Activated T-cell treated with anti-CD3 and anti-CD28 coated beads, Interleukin-2, amount 50 U/mL, for 72 hours (primary cell): ENCODE results near the gene KAT2B. TPM values are rescaled to one million over a fixed set of nuclear protein-coding genes. Genes with fewer than 3 reads are reported as not detected.

Experiments used
- ATAC-seq, 2 donors: fragments of 150-1000 bp; cut with Tn5 transposase; replicated peaks in 1 of 2; 2 replicates each; pipeline ENCODE4 v1.10.0; 2021; ENCODE audit warnings: moderate library complexity in 2 of 2, mild to moderate bottlenecking in 1 of 2
- DNase-seq, 2 donors: peaks; one replicate each; pipeline ENCODE4 v3.0.0; 2021 to 2022; ENCODE audit warnings: mixed read lengths in 1 of 2
- H3K27ac Mint-ChIP-seq: one replicate; pipeline ENCODE4 v1.8.0; 2022; ENCODE audit warnings: mild to moderate bottlenecking, moderate library complexity, mixed read lengths
- H3K27me3 Mint-ChIP-seq: one replicate; pipeline ENCODE4 v1.8.0; 2022; ENCODE audit warnings: low read depth, mixed read lengths
- H3K36me3 Mint-ChIP-seq, 2 donors: one replicate each; pipeline ENCODE4 v1.8.0; 2022; ENCODE audit warnings: mixed read lengths in 2 of 2, mild to moderate bottlenecking in 1 of 2; ENCODE audit not compliant: insufficient read depth in 2 of 2
- H3K4me1 Mint-ChIP-seq: one replicate; pipeline ENCODE4 v1.8.0; 2022; ENCODE audit warnings: low read depth, mixed read lengths
- H3K4me3 Mint-ChIP-seq, 2 donors: one replicate each; pipeline ENCODE4 v1.8.0; 2022; ENCODE audit warnings: mild to moderate bottlenecking in 2 of 2, mixed read lengths in 2 of 2, moderate library complexity in 2 of 2
- H3K9me3 Mint-ChIP-seq, 2 donors: one replicate each; pipeline ENCODE4 v1.8.0; 2022; ENCODE audit warnings: mixed read lengths in 2 of 2
- total RNA-seq, 2 donors: library from RNA; stranded (reverse); gene quantifications; one replicate each; pipeline ENCODE4 v1.2.3, GENCODE V29; 2022

KAT2B gene
- total RNA-seq, 2 donors from 2014 or later: 26.7 to 37.3 TPM

DNA sequence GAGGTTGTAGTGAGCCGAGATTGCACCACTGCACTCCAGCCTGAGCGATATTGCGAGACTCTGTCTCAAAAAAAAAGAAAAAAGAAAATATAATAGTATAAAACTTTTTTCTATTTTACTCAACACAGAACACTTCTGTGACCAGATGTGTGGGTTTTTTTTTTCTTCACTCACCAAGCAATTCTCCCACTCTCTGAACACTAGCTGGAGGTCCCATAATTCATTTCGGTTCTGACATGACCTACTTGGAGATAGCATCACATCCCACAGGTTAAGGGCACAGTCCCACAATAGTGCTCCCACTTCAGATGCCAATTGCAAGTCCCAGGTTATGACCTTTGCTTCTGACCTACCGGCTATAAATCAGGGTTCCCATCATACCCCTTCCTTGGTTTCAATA, 35.0 kb downstream of the KAT2B start:
- peaks cover 6% of the 10 kb centered on the region for H3K4me1 Mint-ChIP-seq
- no peaks in the 10 kb centered on the region for H3K27me3 Mint-ChIP-seq
- ATAC-seq (peak in 1 of 2 donors; percentile 23), DNase-seq (no peak)
- peaks cover 0 to 5% of the 10 kb centered on the region in 2 donors for H3K36me3 Mint-ChIP-seq
- H3K4me3 Mint-ChIP-seq: no peak overlapping the region
- no peaks in the 10 kb centered on the region for H3K9me3 Mint-ChIP-seq
- no peak overlapping the region for H3K27ac Mint-ChIP-seq

DNA sequence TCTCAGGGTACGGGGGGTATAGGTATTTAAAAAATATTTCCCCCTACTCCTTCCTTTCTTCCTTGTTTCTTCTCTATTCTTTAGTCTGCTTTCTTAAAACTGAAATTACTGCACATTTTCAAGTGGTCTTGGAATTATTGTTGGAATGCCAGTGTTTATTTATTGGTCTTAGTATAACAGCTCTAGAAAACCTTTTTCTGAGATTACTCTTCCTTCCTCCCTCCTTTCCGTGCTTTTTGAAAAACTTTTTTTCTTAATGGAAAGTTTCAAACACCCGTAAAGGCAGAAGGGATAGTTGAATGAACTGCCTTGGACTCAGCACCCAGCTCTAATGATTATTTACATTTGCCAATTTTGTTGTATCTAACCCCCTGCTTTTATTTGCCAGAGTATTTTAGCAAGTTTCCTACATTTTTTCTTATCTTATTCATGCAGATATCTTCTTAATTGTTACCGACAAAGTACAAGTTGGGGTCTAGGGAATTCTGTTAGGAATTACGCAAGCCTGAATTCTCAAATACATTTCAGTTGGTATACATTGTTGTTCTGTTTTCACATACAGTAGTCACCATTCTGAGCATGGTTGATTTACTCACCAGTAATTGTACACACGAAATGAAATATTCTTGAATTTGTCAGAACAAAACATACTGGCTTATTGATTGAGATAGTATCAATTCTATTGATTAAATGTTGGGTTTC, 36.2 kb downstream of the KAT2B start:
- DNase-seq (no peak), ATAC-seq (no peak)
- Mint-ChIP-seq H3K4me1 (peaks cover 16% of the 10 kb centered on the region), H3K27ac (peak overlapping the region; percentile 28), H3K9me3 (no peaks in the 10 kb centered on the region), H3K27me3 (no peaks in the 10 kb centered on the region), H3K4me3 (no peak overlapping the region), H3K36me3 (peaks cover 0 to 6% of the 10 kb centered on the region in 2 donors)

DNA sequence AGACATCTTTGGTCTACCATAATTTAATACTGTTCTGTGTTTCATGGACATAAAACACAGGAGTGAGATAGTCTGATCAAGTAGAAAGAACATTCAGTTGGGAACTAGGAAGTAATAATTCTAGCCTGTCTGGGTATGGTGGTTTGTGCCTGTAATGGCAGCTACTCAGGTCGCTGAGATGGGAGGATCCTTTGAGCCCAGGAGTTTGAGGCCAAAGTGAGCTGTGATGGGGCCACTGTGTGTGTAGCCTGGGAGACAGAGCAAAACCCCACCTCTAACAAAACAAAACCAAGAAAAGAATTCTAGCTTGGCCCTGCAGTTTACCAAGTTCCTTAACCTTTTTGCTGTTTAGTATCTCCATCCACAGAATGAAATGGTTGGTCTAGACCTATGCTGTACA, 36.8 kb downstream of the KAT2B start:
- no peaks in the 10 kb centered on the region for H3K27me3 Mint-ChIP-seq
- H3K9me3 Mint-ChIP-seq: no peaks in the 10 kb centered on the region
- H3K36me3 Mint-ChIP-seq: peaks cover 0 to 6% of the 10 kb centered on the region in 2 donors
- DNase-seq (no peak), ATAC-seq (no peak)
- H3K4me3 Mint-ChIP-seq: no peak overlapping the region
- no peak overlapping the region for H3K27ac Mint-ChIP-seq
- H3K4me1 Mint-ChIP-seq: peaks cover 17% of the 10 kb centered on the region

- DNase-seq: no peak
- Mint-ChIP-seq H3K27me3 (no peaks in the 10 kb centered on the region), H3K9me3 (no peaks in the 10 kb centered on the region), H3K4me3 (no peak overlapping the region), H3K4me1 (peaks cover 17% of the 10 kb centered on the region), H3K27ac (peak overlapping the region; percentile 81), H3K36me3 (peaks cover 0 to 6% of the 10 kb centered on the region in 2 donors)
- ATAC-seq: no peak
These were observed 38.0 kb downstream of the KAT2B start for GRCh38 chr3:20078194-20078714.

- Mint-ChIP-seq H3K9me3 (peaks cover 0 to 3% of the 10 kb centered on the region in 2 donors), H3K4me3 (no peak overlapping the region), H3K27ac (no peak overlapping the region), H3K27me3 (no peaks in the 10 kb centered on the region), H3K4me1 (peaks cover 17% of the 10 kb centered on the region), H3K36me3 (peaks cover 0 to 6% of the 10 kb centered on the region in 2 donors)
- DNase-seq (no peak), ATAC-seq (no peak)
These were observed 39.4 kb downstream of the KAT2B start for GRCh38 chr3:20079621-20080020.

DNA sequence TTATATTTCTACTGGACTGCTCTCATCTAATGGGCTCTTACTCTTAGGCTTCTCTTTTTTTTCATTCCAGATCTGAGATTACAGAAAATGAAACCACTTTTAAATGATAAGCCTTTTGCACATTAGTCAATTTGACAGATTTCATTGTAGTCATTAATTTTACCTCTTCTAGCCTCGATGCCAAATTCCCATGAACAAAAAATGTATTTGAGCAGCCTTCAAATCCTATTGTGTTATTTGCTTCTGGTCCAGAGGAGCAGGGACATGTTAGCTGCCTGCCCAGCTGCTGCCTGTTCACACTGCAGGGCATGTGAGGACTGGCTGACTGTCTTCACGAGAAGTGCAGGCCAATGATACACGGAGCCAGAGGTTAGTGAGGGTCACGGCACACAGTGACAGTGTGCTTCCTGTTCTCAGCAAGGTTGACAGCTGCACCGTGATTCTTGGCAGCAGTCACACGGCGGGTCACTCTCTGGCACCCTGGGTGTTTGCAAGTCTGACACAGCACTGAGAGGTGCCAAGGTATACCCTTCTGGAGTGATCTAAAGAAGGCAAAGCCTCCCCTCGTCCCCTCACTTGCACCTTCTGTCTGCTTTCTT, 40.8 kb downstream of the KAT2B start:
- ATAC-seq: peak; percentile 70 to 97

DNA sequence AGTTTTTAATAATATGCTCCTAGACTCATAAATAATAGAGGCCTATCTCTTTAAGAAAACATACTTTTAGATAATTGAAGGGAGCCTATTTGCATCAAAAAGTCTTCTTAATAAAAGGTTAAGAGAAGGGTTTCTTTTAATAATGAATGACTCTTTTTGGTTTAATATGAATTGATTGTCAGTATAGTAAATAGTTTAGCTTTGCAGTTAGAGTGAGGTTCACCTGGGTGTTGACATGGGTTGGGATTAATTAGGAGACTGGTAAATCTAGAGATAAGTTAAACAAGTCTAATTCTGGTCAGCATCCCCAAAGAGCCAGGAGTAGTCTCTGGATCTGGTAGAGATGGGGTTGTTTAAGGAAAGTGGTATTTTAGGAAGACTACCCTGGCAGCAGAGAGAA, 43.0 kb downstream of the KAT2B start:
- no peak overlapping the region for H3K27ac Mint-ChIP-seq
- DNase-seq (no peak), ATAC-seq (no peak)
- peaks cover 0 to 3% of the 10 kb centered on the region in 2 donors for H3K9me3 Mint-ChIP-seq
- no peak overlapping the region for H3K4me3 Mint-ChIP-seq
- peaks cover 17% of the 10 kb centered on the region for H3K4me1 Mint-ChIP-seq
- H3K36me3 Mint-ChIP-seq: peaks cover 4 to 11% of the 10 kb centered on the region in 2 donors
- H3K27me3 Mint-ChIP-seq: no peaks in the 10 kb centered on the region

More for the DNA sequence above, 40.8 kb downstream of the KAT2B start:
- Mint-ChIP-seq H3K36me3 (peaks cover under 1 to 8% of the 10 kb centered on the region in 2 donors), H3K9me3 (peaks cover 0 to 3% of the 10 kb centered on the region in 2 donors), H3K27ac (no peak overlapping the region), H3K4me3 (peak overlapping the region in 1 of 2 donors; percentile 58), H3K27me3 (no peaks in the 10 kb centered on the region), H3K4me1 (peaks cover 17% of the 10 kb centered on the region)
- peak; percentile 9 to 22 for DNase-seq

GRCh38 chr3:20083953-20084352, 43.7 kb downstream of the KAT2B start:
- no peak overlapping the region for H3K4me3 Mint-ChIP-seq
- H3K27ac Mint-ChIP-seq: no peak overlapping the region
- peaks cover 17% of the 10 kb centered on the region for H3K4me1 Mint-ChIP-seq

DNA sequence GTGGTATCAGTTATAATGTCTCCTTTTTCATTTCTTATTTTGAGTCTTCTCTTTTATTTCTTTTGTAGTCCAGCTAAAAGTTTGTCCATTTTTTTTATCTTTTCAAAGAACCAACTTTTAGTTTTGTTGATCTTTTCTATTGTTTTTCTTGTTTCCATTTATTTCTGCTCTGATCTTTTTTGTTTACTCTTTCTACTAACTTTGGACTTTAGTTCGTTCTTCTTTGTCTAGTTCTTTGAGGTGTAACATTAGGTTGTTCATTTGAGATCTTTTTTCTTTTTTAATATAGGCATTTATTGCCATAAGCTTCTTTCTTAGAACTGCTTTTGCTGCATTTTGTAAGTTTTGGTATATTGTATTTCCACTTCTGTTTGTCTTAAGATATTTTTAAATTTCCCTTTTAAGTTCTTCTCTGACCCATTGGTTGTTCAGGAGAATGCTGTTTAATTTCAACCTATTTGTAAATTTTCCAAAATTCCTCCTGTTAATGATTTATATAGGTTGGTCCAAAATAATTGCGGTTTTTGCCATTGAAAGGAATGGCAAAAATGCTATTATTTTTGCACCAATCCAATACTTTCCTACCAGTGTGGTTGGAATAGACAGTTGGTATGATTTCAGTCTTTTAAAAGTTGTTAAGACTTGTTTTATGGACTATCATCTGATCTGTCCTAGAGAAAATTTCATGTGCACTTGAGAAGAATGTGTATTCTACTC, 51.2 kb downstream of the KAT2B start:
- Mint-ChIP-seq H3K4me3 (no peak overlapping the region), H3K27me3 (no peaks in the 10 kb centered on the region), H3K9me3 (peaks cover 2 to 4% of the 10 kb centered on the region in 2 donors), H3K27ac (peak overlapping the region; percentile 6), H3K36me3 (peaks cover 12 to 16% of the 10 kb centered on the region in 2 donors), H3K4me1 (no peaks in the 10 kb centered on the region)
- no peak for ATAC-seq
- no peak for DNase-seq

More at GRCh38 chr3:20083953-20084352, 43.7 kb downstream of the KAT2B start:
- peaks cover 0 to 3% of the 10 kb centered on the region in 2 donors for H3K9me3 Mint-ChIP-seq
- H3K36me3 Mint-ChIP-seq: peaks cover 4 to 9% of the 10 kb centered on the region in 2 donors
- DNase-seq: no peak
- H3K27me3 Mint-ChIP-seq: no peaks in the 10 kb centered on the region
- ATAC-seq: no peak

GRCh38 chr3:20095470-20095869, 55.2 kb downstream of the KAT2B start:
- Mint-ChIP-seq H3K27ac (no peak overlapping the region), H3K36me3 (peaks cover 1 to 7% of the 10 kb centered on the region in 2 donors), H3K4me3 (no peak overlapping the region), H3K9me3 (peaks cover 0 to under 1% of the 10 kb centered on the region in 2 donors), H3K4me1 (peaks cover 13% of the 10 kb centered on the region), H3K27me3 (no peaks in the 10 kb centered on the region)
- no peak for ATAC-seq
- no peak for DNase-seq

DNA sequence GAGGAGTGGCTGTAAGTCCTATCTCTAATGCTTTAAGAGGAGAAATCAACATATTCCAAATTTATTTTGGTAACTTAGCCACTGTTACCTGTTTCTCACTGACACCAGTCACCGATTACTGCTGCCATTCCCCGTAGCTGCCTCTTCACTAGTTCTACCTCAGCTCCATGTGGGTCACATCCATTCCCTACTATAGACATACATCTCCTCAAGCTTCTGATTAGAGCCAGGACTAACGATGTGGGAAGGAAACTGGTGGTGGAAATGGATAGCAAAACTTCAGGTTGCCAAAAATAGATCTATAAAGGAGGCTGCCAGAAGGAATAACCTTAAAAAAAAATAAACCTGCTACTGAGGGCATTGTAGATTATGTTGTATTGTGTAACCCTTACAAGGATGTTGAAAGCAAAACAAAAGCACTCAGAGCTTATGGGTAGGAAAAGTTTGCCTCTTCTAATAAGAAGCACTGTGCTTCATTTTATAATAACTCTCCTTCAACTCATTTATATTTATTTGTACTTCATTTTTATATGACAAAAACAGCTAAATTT, 56.0 kb downstream of the KAT2B start:
- Mint-ChIP-seq H3K4me1 (peaks cover 18% of the 10 kb centered on the region), H3K27me3 (no peaks in the 10 kb centered on the region), H3K36me3 (peaks cover 0 to 6% of the 10 kb centered on the region in 2 donors), H3K27ac (peak overlapping the region; percentile 87), H3K4me3 (no peak overlapping the region), H3K9me3 (no peaks in the 10 kb centered on the region)
- ATAC-seq (no peak), DNase-seq (no peak)

GRCh38 chr3:20097015-20097414, 56.8 kb downstream of the KAT2B start:
- Mint-ChIP-seq H3K27me3 (no peaks in the 10 kb centered on the region), H3K4me3 (no peak overlapping the region), H3K9me3 (no peaks in the 10 kb centered on the region), H3K36me3 (peaks cover 0 to 3% of the 10 kb centered on the region in 2 donors), H3K27ac (peak overlapping the region; percentile 87), H3K4me1 (peaks cover 18% of the 10 kb centered on the region)
- no peak for DNase-seq
- ATAC-seq: no peak

DNA sequence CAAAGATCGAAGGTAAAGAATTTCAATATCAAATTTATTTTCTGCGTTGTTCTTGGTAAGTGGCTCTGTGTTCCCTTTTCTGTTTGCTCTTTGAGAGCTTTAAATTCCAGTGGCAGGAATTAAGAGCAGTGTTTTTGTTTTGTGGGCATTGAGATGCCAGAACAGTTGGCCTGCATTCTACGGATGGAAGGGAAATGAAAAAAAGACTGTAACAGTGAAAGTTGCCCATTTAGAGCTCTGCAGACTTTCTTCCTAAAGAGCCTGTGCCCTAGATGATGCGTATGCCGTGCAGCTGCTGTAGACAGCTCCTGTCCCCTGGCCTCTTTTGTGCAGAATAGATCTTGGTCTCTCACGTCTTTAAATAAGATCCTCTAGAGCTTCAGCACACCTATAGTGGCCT, 58.8 kb downstream of the KAT2B start:
- Mint-ChIP-seq H3K27ac (peak overlapping the region; percentile 83), H3K4me1 (peaks cover 26% of the 10 kb centered on the region), H3K9me3 (no peaks in the 10 kb centered on the region), H3K4me3 (no peak overlapping the region), H3K36me3 (peaks cover 0 to 3% of the 10 kb centered on the region in 2 donors), H3K27me3 (no peaks in the 10 kb centered on the region)
- DNase-seq: no peak
- no peak for ATAC-seq
